SK-MEL-5 (cell line): ENCODE measurements around the gene GHRH. TPM values are rescaled to one million over a fixed set of nuclear protein-coding genes. Genes with fewer than 3 reads are reported as not detected.

Source experiments
- DNase-seq: peaks from one replicate; pipeline ENCODE4 v3.0.0-alpha.2; 2016; ENCODE audit warnings: low read depth, low spot score
- in situ Hi-C: cut with HindIII; loops from 2 replicates; pipeline ENCODE4 v1.10.0; 2016; ENCODE audit warnings: low sequenced_read_pairs, high pct_unique_total_duplicates, low pct_unique_long_range_greater_than_20kb
- polyA plus RNA-seq, 2 experiments: library from polyadenylated mRNA; depleted of rRNA; stranded (reverse); fragments of >200 nt; gene quantifications; 2 replicates each; pipeline ENCODE4 v1.2.3, GENCODE V29; 2015
- total RNA-seq: library from RNA; depleted of rRNA; stranded (reverse); fragments of >200 nt; shearing (Covaris generic); gene quantifications from 2 replicates; pipeline ENCODE4 v1.2.3, GENCODE V29; 2014; rRNA removed

The GHRH gene
- not detected in 2 replicates for total RNA-seq
- polyA plus RNA-seq (2015; cell fraction: cytosol; rRNA removed), result not detected in 2 replicates
- not detected in 2 replicates for polyA plus RNA-seq (2015; cell fraction: nucleus; rRNA removed)

GRCh38 chr20:37261714-37262113 lies at the start of gene GHRH:
GHRH (minus strand) TSS chr20:37261814; CDS start chr20:37256889, 4,925 bp downstream.
- DNase-seq, result no peak
- in situ Hi-C loops, result loop anchor here (25.0 kb wide), 1 partner anchor 251 kb away; the partner anchor contains the start of gene NNAT

GRCh38 chr20:37310951-37311350 lies 49.3 kb upstream of the GHRH start:
- no peak for DNase-seq
- in situ Hi-C loops, result no loop called here

- in situ Hi-C loops, result no loop called here
- no peak for DNase-seq
Observed at GRCh38 chr20:37309936-37310590, 48.4 kb upstream of the GHRH start.

GRCh38 chr20:37309290-37309689 lies 47.7 kb upstream of the GHRH start:
- DNase-seq, result no peak
- in situ Hi-C loops, result no loop called here

- DNase-seq, result no peak
Observed at GRCh38 chr20:37308086-37309050, 46.8 kb upstream of the GHRH start.

GRCh38 chr20:37305839-37306238 lies 44.2 kb upstream of the GHRH start:
- no peak for DNase-seq
- in situ Hi-C loops, result no loop called here

More at GRCh38 chr20:37308086-37309050, 46.8 kb upstream of the GHRH start:
- in situ Hi-C loops, result no loop called here

- DNase-seq, result no peak
- in situ Hi-C loops, result no loop called here
Observed at GRCh38 chr20:37305079-37305478, 43.5 kb upstream of the GHRH start.

- DNase-seq, result no peak
- in situ Hi-C loops, result no loop called here
Observed at GRCh38 chr20:37303637-37304036, 42.0 kb upstream of the GHRH start.

- DNase-seq, result no peak
- in situ Hi-C loops, result no loop called here
Observed at GRCh38 chr20:37302981-37303380, 41.4 kb upstream of the GHRH start.

GRCh38 chr20:37301558-37301957 lies 39.9 kb upstream of the GHRH start:
- in situ Hi-C loops, result no loop called here
- no peak for DNase-seq

- no peak for DNase-seq
- in situ Hi-C loops, result no loop called here
Observed at GRCh38 chr20:37301120-37301519, 39.5 kb upstream of the GHRH start.

- in situ Hi-C loops, result no loop called here
- DNase-seq, result no peak
Observed at GRCh38 chr20:37299718-37300528, 38.3 kb upstream of the GHRH start.

- in situ Hi-C loops, result no loop called here
- no peak for DNase-seq
Observed at GRCh38 chr20:37298190-37298939, 36.8 kb upstream of the GHRH start.

GRCh38 chr20:37297066-37297736 lies 35.6 kb upstream of the GHRH start:
- DNase-seq, result no peak

GRCh38 chr20:37296371-37296770 lies 34.8 kb upstream of the GHRH start:
- in situ Hi-C loops, result no loop called here
- DNase-seq, result no peak

More at GRCh38 chr20:37297066-37297736, 35.6 kb upstream of the GHRH start:
- in situ Hi-C loops, result no loop called here

- in situ Hi-C loops, result no loop called here
- no peak for DNase-seq
Observed at GRCh38 chr20:37295595-37295994, 34.0 kb upstream of the GHRH start.
